Urinary bladder (tissue), 4 donors: Measurements from ENCODE around the gene SYCP2. TPM values are rescaled to one million over a fixed set of nuclear protein-coding genes. Genes with fewer than 3 reads are reported as not detected.

Experiments
- DNase-seq: peaks from one replicate; pipeline ENCODE4 v3.0.0-alpha.2; 2015; ENCODE audit errors: extremely low spot score
- H3K27ac ChIP-seq: one replicate; pipeline ENCODE4 v1.5.1; 2013; ENCODE audit warnings: low read depth, mild to moderate bottlenecking, moderate library complexity
- H3K36me3 ChIP-seq: one replicate; pipeline ENCODE4 v1.6.1; 2013; ENCODE audit warnings: mild to moderate bottlenecking, moderate library complexity; ENCODE audit not compliant: insufficient read depth
- H3K4me1 ChIP-seq: one replicate; pipeline ENCODE4 v1.6.1; 2013; ENCODE audit warnings: mild to moderate bottlenecking, moderate library complexity; ENCODE audit not compliant: insufficient read depth
- H3K4me3 ChIP-seq: one replicate; pipeline ENCODE4 v1.5.1; 2013; ENCODE audit warnings: low read depth, low read length
- WGBS: extraction: QIAGEN DNeasy Blood & Tissue Kit; methylation state at CpG from one replicate; pipeline ENCODE4 v1.1.7; 2013; 5-methylcytosine and 5-hydroxymethylcytosine counted together
- polyA plus RNA-seq: library from polyadenylated mRNA; stranded (reverse); fragments of 200-250 nt; gene quantifications from one replicate; pipeline ENCODE4 v1.2.3, GENCODE V29; 2013
- small RNA-seq: library from RNA; depleted of rRNA; stranded (forward); fragments of <200 nt; gene quantifications from one replicate; pipeline ENCODE3, GENCODE V24; 2014
- total RNA-seq: library from RNA; depleted of rRNA; stranded (reverse); fragments of >200 nt; gene quantifications from one replicate; pipeline ENCODE4 v1.2.3, GENCODE V29; 2014
- donor health status: healthy with polysubstance abuse.
- donor health status: healthy.

Gene SYCP2
- total and polyA plus RNA-seq, 2 donors, result 1.2 to 6.7 TPM

- no peaks in the 10 kb centered on the region for H3K36me3 ChIP-seq
- DNase-seq, result no peak
- WGBS, result 85% methylated on average over 8 of the region's 8 CpGs
- H3K4me1 ChIP-seq, result no peaks in the 10 kb centered on the region
- H3K4me3 ChIP-seq, result no peak overlapping the region
- H3K27ac ChIP-seq, result no peak overlapping the region
Observed at GRCh38 chr20:59814840-59815340, 118.5 kb downstream of the SYCP2 start.

GRCh38 chr20:59813948-59814839 lies 119.2 kb downstream of the SYCP2 start:
- H3K4me1 ChIP-seq, result no peaks in the 10 kb centered on the region
- H3K4me3 ChIP-seq, result no peak overlapping the region
- H3K36me3 ChIP-seq, result no peaks in the 10 kb centered on the region
- no peak for DNase-seq
- H3K27ac ChIP-seq, result no peak overlapping the region
- 71% methylated on average over 21 of the region's 21 CpGs for WGBS

Small RNAs within 50 kb of the gene (small RNA-seq; reads per million reads assigned to genes)
- not detected for gene RNU7-141P

Other genes with a start within 250 kb of the SYCP2 start
- gene PPP1R3D, start 6.7 kb upstream of the SYCP2 start, total RNA-seq, result 8.5 TPM
- 8.0 TPM for gene PPP1R3D, start 6.7 kb upstream of the SYCP2 start, polyA plus RNA-seq
- 11.6 TPM for gene FAM217B, start 6.8 kb upstream of the SYCP2 start, total RNA-seq
- gene FAM217B, start 6.8 kb upstream of the SYCP2 start, polyA plus RNA-seq, result 6.0 TPM
- gene CDH26, start 24.8 kb upstream of the SYCP2 start, total RNA-seq, result 4.1 TPM
- 1.4 TPM for gene CDH26, start 24.8 kb upstream of the SYCP2 start, polyA plus RNA-seq